ENCODE data around the gene UBE2G1. TPM values are rescaled to one million over a fixed set of nuclear protein-coding genes. Genes with fewer than 3 reads are reported as not detected.
A peak's percentile ranks its signal among the peaks of the same experiment; 100 is the strongest.

The UBE2G1 gene
- polyA plus RNA-seq, 1 donor (not counting 4 experiments of a cell fraction or from before 2014, with no cell fraction given), result 86.2 TPM

- peak overlapping the region; percentile 44 for H3K27ac ChIP-seq (ENCODE audit: control insufficient read depth, insufficient read depth, low read length)
These were observed 41.4 kb upstream of the UBE2G1 start for GRCh38 chr17:4407851-4408250.

GRCh38 chr17:4407216-4407615 is 40.7 kb upstream of the UBE2G1 start:
- no peak overlapping the region for H3K9ac ChIP-seq (ENCODE audit: control insufficient read depth, extremely low read depth, insufficient read depth, low read length)
- H3K9me1 ChIP-seq (ENCODE audit: control insufficient read depth, extremely low read depth, insufficient read depth, low read length), result no peaks in the 10 kb centered on the region
- no peak overlapping the region for H3K27ac ChIP-seq (ENCODE audit: control insufficient read depth, insufficient read depth, low read length)
- H3K4me1 ChIP-seq (ENCODE audit: control insufficient read depth, extremely low read depth, insufficient read depth, low read length), result peaks cover 20% of the 10 kb centered on the region
- H4K20me1 ChIP-seq (ENCODE audit: control insufficient read depth, extremely low read depth, insufficient read depth, low read length), result no peaks in the 10 kb centered on the region
- no peak overlapping the region for H2AFZ ChIP-seq (ENCODE audit: control insufficient read depth, low read length)
- dilution Hi-C loops (cut with MboI; ENCODE audit: extremely low pct_ligation_motif_present, low sequenced_read_pairs), result loop anchor here (25.0 kb wide), 1 partner anchor 95 kb away; no protein-coding TSS in a partner anchor
- no peak overlapping the region for H3K4me2 ChIP-seq (ENCODE audit: control insufficient read depth, extremely low read depth, insufficient read depth, low read depth, low read length)
- H3K9me3 ChIP-seq (ENCODE audit: control insufficient read depth, low read depth, low read length), result no peaks in the 10 kb centered on the region
- FAIRE-seq (peak; percentile 66), DNase-seq (ENCODE audit: low read depth, low spot score) (peak; percentile 81)
- H3K79me2 ChIP-seq (ENCODE audit: control insufficient read depth, insufficient read depth, low read length), result no peaks in the 10 kb centered on the region
- no peaks in the 10 kb centered on the region for H3K27me3 ChIP-seq (ENCODE audit: control insufficient read depth, extremely low read depth, insufficient read depth, low read length)
- TF ChIP-seq EZH2 (IDR thresholded peaks at IDR 0.05; ENCODE audit: low read length), result no peak
- no peak for TF ChIP-seq CTCF (optimal IDR thresholded peaks at IDR 0.05 in 1 of 3, IDR thresholded peaks at IDR 0.05 in 1 of 3, conservative IDR thresholded peaks at IDR 0.05 in 1 of 3; ENCODE audit: extremely low read depth in 1 of 3, insufficient read depth in 2 of 3, low read length in 3 of 3)
- no peak overlapping the region for H3K4me3 ChIP-seq (ENCODE audit: control insufficient read depth in 2 of 3, extremely low read depth in 1 of 3, insufficient read depth in 2 of 3, low read depth in 1 of 3, low read length in 3 of 3)
- no peaks in the 10 kb centered on the region for H3K36me3 ChIP-seq (ENCODE audit: control insufficient read depth in 2 of 2, extremely low read depth in 1 of 2, insufficient read depth in 2 of 2, low read length in 2 of 2)

More at GRCh38 chr17:4407851-4408250, 41.4 kb upstream of the UBE2G1 start:
- Histone ChIP-seq H3K27me3 (ENCODE audit: control insufficient read depth, extremely low read depth, insufficient read depth, low read length) (no peaks in the 10 kb centered on the region), H3K4me3 (ENCODE audit: control insufficient read depth in 2 of 3, extremely low read depth in 1 of 3, insufficient read depth in 2 of 3, low read depth in 1 of 3, low read length in 3 of 3) (no peak overlapping the region), H3K36me3 (ENCODE audit: control insufficient read depth in 2 of 2, extremely low read depth in 1 of 2, insufficient read depth in 2 of 2, low read length in 2 of 2) (no peaks in the 10 kb centered on the region), H3K9me1 (ENCODE audit: control insufficient read depth, extremely low read depth, insufficient read depth, low read length) (no peaks in the 10 kb centered on the region), H3K4me1 (ENCODE audit: control insufficient read depth, extremely low read depth, insufficient read depth, low read length) (peaks cover 21% of the 10 kb centered on the region), H3K4me2 (ENCODE audit: control insufficient read depth, extremely low read depth, insufficient read depth, low read depth, low read length) (no peak overlapping the region), H4K20me1 (ENCODE audit: control insufficient read depth, extremely low read depth, insufficient read depth, low read length) (no peaks in the 10 kb centered on the region), H3K9ac (ENCODE audit: control insufficient read depth, extremely low read depth, insufficient read depth, low read length) (no peak overlapping the region), H3K9me3 (ENCODE audit: control insufficient read depth, low read depth, low read length) (no peaks in the 10 kb centered on the region), H3K79me2 (ENCODE audit: control insufficient read depth, insufficient read depth, low read length) (no peaks in the 10 kb centered on the region), H2AFZ (ENCODE audit: control insufficient read depth, low read length) (no peak overlapping the region)
- DNase-seq (ENCODE audit: low read depth, low spot score), result no peak
- FAIRE-seq, result peak; percentile 62
- no peak for TF ChIP-seq EZH2 (IDR thresholded peaks at IDR 0.05; ENCODE audit: low read length)
- no peak for TF ChIP-seq CTCF (optimal IDR thresholded peaks at IDR 0.05 in 1 of 3, IDR thresholded peaks at IDR 0.05 in 1 of 3, conservative IDR thresholded peaks at IDR 0.05 in 1 of 3; ENCODE audit: extremely low read depth in 1 of 3, insufficient read depth in 2 of 3, low read length in 3 of 3)
- dilution Hi-C loops (cut with MboI; ENCODE audit: extremely low pct_ligation_motif_present, low sequenced_read_pairs), result loop anchor here (25.0 kb wide), 1 partner anchor 96 kb away; no protein-coding TSS in a partner anchor
